HG03558 (cell line): ENCODE measurements around the gene ISG15.
"Not testable (repeated sequence)": the region's sequence is repeated elsewhere in the genome, so short reads cannot be mapped to it uniquely, and the experiment has no call there.

Source experiments
- ATAC-seq: cut with Tn5 transposase; IDR thresholded peaks from one replicate; pipeline ENCODE4 v1.9.1; 2021; ENCODE audit warnings: moderate number of reproducible peaks; ENCODE audit not compliant: unreplicated experiment; ENCODE audit errors: extremely low read depth

ISG15 gene

GRCh38 chr1:974687-975328 is 38.5 kb upstream of the ISG15 start:
- no peak for ATAC-seq

- ATAC-seq = no peak
Observed at GRCh38 chr1:975365-975764, 37.9 kb upstream of the ISG15 start.

GRCh38 chr1:975896-976683 is 37.2 kb upstream of the ISG15 start:
- ATAC-seq = no peak

- not testable (repeated sequence) for ATAC-seq
Observed at GRCh38 chr1:976791-977190, 36.5 kb upstream of the ISG15 start.

- ATAC-seq = no peak
Observed at GRCh38 chr1:978069-978834, 35.0 kb upstream of the ISG15 start.

- no peak for ATAC-seq
Observed at GRCh38 chr1:978835-979743, 34.2 kb upstream of the ISG15 start.

- ATAC-seq = no peak
Observed at GRCh38 chr1:979744-980072, 33.6 kb upstream of the ISG15 start.

GRCh38 chr1:980137-980571 is 33.1 kb upstream of the ISG15 start:
- no peak for ATAC-seq

- no peak for ATAC-seq
Observed at GRCh38 chr1:980602-981395, 32.5 kb upstream of the ISG15 start.

- no peak for ATAC-seq
Observed at GRCh38 chr1:981491-981954, 31.8 kb upstream of the ISG15 start.

- no peak for ATAC-seq
Observed at GRCh38 chr1:981955-982558, 31.2 kb upstream of the ISG15 start, which contains the start of gene PERM1. Gene PERM1, minus strand, starts transcription at chr1:982093. Its CDS starts 1,064 bp downstream, at chr1:981029.

GRCh38 chr1:982765-983436 is 30.4 kb upstream of the ISG15 start:
- no peak for ATAC-seq

- ATAC-seq = no peak
Observed at GRCh38 chr1:983798-984475, 29.4 kb upstream of the ISG15 start.

GRCh38 chr1:984476-984814 is 28.9 kb upstream of the ISG15 start:
- no peak for ATAC-seq

GRCh38 chr1:985126-985525 is 28.2 kb upstream of the ISG15 start:
- no peak for ATAC-seq

- ATAC-seq = not testable (repeated sequence)
Observed at GRCh38 chr1:988061-988460, 25.2 kb upstream of the ISG15 start.

GRCh38 chr1:991275-991674 is 22.0 kb upstream of the ISG15 start:
- not testable (repeated sequence) for ATAC-seq

GRCh38 chr1:991895-992294 is 21.4 kb upstream of the ISG15 start:
- ATAC-seq = no peak
